RPMI8226 (cell line): Measurements from ENCODE around the gene FZD8.
"Not testable (repeated sequence)": the region's sequence is repeated elsewhere in the genome, so short reads cannot be mapped to it uniquely, and the experiment has no call there.

ENCODE experiments used
- DNase-seq: peaks from one replicate; pipeline ENCODE4 v3.0.0-alpha.2; 2015

FZD8 gene, protein sequence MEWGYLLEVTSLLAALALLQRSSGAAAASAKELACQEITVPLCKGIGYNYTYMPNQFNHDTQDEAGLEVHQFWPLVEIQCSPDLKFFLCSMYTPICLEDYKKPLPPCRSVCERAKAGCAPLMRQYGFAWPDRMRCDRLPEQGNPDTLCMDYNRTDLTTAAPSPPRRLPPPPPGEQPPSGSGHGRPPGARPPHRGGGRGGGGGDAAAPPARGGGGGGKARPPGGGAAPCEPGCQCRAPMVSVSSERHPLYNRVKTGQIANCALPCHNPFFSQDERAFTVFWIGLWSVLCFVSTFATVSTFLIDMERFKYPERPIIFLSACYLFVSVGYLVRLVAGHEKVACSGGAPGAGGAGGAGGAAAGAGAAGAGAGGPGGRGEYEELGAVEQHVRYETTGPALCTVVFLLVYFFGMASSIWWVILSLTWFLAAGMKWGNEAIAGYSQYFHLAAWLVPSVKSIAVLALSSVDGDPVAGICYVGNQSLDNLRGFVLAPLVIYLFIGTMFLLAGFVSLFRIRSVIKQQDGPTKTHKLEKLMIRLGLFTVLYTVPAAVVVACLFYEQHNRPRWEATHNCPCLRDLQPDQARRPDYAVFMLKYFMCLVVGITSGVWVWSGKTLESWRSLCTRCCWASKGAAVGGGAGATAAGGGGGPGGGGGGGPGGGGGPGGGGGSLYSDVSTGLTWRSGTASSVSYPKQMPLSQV

DNA sequence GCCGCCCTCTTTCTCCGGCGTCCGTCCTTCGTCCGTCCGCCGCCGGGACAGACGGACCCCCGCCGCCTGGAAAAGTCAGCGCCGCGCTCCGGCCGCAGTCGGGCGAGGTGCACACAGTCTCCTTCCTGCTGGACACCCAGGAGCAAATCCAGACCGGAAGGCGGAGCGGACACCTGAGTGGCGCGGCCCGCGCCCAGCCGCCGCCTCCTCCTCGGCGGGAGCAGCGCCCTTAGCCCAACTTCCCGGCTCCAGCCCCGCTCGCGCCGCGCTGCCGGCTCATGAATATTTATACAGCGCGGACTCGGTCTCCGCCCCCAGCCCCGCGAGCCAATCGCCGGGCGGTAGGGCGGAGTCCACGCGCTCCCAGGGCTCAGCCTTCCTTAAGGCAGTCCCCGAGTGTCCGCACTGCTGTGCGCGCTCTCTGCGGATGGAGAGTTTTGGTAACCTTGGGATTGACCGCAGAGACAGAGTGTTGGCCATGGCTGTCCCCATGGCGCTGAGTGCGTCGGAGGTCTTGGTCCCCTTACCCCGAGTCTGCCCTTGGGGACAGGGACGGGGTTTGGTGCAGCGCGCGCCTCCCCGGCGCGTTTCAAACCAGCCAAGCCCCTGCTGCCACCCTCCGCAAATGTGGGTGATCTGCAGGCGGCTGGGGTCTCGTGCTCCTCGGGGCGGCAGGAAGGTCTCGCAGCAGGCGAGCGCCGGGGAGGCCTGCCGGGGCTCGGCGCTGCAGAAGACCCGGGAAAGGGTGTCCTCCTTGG lies at the start of gene FZD8:
Gene FZD8, minus strand, starts transcription at position 262 of the 758 bp plus-strand sequence. CDS start 867 bp downstream, outside the sequence.
- DNase-seq = peak; percentile 85

DNA sequence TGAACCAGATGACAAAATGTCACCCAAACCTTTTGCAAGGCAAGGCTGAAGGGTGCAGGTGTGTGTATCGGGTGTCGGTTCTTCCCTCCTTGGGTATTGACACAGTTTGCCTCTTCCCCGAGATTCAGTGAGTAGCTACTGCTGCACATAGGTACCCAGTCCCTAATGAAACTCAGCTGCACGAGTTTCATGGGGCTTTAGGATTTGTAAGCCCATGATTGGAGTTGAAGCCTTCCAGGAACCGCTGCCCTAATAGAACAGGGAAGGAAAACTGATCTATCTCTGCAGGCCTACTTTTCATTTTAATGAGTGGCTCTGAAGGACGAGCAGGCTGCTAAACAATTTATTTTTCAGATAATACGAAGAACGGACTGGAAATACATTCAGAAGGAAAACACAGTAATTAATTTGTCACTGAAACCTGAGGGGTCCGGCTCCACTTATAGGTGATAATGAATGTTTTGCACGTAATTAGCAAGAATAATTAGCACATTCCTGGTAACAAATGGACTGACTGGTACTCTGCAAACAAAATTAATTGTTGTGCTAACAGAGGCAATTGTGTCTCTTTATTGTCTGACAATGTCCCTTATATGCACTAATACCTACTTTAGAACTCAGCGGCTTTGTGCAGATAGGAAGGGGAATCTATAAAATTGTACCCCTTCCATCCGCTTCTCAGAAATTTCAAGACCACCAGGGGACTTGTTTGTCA lies 49.6 kb upstream of the FZD8 start:
- no peak for DNase-seq

DNA sequence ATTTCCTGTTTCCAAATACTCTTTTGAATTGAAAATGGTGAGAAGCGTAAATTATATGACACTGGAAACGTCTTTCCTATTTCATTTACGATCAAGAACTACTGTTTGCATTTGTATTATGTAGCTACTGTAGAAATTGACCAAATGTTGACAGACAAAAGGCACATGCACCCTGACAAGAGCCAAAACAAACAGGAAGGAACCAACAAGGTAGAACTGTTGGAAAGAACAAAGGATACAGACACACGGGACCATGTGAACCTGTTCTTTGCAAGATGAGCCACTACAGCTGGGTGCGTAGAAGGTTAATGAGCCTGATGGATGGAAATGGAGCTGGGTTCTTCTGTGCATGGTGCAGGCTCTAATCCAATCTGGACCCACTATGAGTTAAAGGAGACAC lies 48.4 kb upstream of the FZD8 start:
- DNase-seq = no peak

DNA sequence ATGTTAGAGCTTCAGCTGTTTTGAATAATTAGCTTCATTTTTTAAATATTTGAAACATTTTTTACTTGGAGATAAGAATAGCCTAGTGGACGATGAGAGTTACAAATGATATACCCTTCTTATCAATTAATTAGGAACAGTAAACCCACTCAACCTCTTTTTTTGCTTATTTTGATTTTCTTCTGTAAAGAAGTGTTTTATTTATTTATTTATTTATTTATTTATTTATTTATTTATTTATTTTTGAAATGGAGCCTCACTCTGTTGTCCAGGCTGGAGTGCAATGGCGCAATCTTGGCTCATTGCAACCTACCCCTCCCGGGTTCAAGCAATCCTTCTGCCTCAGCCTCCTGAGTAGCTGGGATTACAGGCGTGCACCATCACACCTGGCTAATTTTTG lies 43.8 kb upstream of the FZD8 start:
- DNase-seq = not testable (repeated sequence)

DNA sequence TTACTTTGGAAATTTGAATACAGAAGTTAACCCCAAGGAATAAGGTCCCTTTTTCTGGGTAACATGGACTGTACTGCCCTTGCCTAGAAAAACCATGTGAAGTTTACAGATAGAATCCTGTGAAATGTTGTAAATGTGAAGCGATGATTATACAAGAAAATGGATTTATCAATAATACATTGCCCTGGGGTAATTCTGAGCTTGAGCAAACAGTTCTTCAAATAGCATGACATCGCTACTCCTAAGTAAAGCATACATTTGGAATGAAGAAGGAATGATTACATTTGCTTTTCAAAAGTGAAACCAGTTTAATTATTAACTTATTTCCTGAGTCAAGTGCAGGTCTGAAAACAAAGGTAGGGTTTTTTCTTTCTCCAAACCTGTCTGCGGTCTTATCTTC lies 43.3 kb upstream of the FZD8 start:
- DNase-seq = no peak

DNA sequence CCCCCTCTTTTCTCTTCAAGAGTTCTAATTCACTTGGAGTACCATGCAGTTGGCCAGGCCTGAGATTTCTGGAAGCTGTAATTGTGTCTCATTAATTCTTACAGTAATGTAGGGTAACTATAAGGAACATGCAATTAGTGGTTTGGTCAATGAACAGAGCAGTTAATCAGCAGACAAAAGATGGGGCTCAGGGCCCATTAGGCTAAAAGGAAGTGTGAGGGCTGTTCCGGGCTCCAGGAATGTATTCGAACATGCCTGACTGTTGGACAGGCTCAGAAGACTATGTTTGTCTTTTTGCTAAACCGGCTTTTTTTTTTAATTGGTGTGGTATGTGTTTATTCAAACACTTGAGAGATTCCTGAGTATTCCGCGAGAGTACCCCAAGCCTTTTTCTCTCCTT lies 42.5 kb upstream of the FZD8 start:
- DNase-seq = no peak

DNA sequence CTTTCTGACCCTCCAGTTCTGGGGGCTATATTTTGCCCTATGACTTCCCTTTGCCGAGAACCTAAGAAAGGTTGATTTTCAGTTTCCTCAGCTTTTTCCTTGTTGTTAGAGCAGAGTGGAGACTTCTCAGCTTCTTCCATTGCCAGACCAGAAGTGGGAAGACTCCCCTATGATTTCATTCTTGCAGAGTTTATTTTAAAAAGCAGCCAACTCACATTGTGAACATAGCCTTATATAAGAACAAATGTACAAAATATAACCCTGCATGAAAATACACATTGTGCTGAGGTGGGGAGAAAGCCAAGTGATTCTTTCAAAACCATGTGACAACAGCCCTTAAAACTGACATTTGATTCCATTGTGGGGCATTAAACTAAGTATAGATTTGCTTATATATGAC lies 33.8 kb upstream of the FZD8 start:
- no peak for DNase-seq

DNA sequence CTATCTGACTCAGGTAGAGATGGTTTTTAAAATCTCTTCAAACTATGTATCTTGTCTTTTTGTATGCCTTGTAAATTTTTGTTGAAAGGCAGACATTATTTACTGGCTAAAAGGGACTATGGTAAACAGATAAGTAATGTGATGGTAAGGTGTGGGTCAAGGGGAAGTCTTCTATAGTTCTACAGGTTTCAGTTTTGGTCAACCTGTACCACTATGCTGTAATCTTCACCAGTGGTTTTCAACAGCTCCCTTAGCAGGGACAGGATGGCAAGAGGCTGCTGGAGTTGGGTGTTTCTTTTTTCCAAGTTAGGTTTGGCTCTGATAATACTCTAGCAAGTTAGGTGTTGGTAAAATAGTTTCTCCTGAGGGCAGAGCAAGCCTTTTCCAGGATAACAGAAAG lies 32.7 kb upstream of the FZD8 start:
- DNase-seq = no peak

DNA sequence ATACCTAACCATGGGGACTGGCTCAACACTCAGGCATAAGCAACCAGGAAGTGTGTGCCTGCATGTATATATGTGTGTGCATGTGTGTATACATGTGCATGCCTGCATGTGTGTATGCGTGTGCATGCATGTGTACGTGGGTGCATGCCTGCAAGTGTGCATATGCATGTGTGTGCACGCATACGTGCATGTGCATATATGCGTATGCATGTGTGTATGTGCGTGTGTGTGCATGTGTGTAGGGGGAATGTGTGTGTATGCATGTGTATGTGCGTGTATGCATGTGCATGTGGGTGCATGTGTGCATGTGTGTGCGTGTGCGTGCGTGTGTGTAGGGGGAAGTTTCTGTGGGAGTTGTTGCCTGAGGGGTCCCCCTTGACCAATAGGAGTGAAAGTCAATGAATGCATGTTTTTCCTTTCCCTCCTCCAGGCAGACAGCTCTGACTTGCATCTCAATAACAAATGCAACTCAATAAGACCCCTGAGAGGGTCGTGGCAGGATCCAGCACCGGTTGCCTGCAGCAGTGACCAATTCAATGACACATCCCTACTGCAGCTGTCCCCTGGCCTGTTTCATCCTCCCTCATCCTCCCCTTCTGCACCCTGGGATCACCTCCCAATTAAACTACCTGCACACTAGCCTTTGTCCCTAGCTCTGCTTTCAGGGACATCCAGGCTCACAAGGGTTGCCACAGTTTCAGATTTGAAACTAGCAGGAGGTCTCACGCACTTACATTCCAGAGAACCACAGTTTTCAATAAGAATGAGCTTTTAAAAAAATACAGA lies 27.0 kb upstream of the FZD8 start:
- no peak for DNase-seq

DNA sequence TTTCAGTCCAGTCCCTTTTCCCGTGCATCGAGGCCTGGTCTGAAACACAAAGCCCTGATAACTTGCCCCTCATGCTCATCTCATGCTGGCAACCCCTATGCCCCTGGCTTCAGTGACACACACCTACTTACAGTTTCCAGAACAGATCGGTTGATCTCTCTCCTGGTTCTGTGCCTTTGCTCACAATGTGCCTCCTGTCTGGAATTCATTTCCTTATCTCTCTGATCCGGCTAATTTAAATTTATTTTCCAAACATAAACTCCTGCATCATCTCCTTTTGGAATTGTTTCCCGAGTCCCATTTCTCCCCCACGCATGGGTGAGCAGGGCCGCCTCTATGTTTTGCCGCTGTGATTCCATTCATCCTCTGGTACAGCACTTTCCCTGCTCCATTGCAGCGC lies 25.9 kb upstream of the FZD8 start:
- no peak for DNase-seq

DNA sequence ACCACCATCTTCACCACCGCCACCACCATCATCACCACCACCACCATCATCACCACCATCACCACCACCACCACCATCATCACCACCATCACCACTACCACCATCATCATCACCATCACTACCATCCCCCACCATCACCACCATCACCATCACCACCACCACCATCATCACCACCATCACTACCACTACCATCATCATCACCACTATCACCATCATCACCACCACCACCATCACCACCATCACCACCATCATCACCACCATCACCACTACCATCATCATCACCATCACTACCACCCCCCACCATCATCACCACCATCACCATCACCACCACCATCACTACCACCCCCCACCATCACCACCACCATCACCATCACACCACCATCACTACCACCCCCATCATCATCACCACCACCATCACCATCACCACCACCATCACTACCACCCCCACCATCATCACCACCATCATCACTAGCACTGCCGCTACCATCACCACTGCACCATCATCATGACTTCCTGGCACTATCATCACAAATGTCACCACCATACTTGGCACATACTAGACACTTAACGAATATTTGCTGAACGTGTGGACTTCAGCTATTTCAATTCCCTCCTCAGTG lies 25.3 kb upstream of the FZD8 start:
- no peak for DNase-seq

DNA sequence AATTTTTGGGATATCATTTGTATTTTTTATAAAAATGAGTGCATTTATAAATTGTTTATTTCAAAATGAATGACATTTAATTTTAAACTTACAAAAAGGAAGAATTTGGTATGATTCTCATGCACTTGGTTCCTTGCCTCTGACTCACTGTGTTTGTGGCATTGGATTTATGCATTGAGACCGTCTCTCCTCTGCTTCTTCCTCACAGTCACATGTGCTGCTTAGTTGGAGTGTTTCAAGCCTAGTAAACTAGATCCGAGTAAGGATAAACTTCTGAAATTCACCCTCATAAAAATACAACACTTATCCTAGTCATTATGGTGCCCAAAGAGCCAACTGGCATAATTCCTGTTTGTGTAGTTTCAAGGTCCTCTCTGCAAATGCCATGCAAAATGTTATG lies 19.1 kb upstream of the FZD8 start:
- no peak for DNase-seq

DNA sequence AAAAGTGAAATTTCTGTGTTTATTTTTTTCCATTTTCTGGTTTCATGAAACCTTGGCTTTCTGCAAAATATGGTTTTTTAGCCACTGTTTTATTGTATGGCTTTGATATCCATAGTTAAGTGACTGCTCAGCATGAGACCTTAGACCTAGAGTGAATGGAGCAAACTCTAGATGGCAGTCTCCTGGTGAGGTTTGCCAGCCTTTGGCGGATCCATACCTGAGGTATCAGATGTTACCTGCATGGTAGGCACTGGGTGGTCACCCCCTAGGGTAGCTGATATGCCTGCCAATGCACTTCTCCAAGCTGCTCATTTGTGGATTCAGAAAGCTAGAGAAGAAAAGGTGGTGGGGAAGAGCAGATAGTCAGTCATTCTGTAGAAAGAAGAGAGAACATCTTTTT lies 17.4 kb upstream of the FZD8 start:
- DNase-seq = no peak

DNA sequence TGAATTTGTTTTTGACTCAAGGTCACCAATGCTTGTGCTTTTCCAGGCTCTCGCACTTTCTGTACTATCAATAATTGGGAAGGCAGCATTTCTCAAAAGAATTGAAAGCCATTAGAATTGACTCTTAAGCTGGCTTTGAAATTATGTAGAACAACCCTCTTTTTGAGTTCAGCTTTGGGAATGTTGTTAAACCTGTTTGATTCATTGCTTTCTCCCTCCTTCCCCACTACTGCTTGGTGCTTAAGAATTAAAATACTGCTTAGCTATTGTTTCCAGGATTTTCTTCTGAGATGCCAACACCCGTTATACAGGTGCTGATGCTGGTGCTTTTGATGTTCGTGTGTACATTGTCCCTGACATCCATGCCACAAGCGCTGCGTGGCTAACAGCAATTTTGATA lies 15.5 kb upstream of the FZD8 start:
- DNase-seq = no peak

DNA sequence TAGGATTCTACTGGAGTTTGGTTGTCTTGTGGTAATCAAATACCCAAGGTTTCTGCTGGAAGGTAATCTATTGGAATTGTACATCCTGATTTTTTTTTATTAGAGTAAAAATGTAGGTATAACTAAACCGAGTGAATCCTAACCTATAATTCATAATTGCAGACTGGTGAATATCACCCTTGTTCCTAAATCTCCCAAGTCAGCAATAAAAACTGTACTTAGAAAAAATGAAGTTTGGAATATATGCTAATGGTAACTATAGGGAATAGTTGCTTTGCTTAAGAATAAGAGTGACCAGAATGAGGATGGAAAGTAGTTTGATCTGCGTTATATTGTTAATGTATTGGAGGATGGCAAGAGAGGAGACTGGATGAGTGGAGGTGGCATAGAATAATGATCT lies 10.7 kb upstream of the FZD8 start:
- no peak for DNase-seq

DNA sequence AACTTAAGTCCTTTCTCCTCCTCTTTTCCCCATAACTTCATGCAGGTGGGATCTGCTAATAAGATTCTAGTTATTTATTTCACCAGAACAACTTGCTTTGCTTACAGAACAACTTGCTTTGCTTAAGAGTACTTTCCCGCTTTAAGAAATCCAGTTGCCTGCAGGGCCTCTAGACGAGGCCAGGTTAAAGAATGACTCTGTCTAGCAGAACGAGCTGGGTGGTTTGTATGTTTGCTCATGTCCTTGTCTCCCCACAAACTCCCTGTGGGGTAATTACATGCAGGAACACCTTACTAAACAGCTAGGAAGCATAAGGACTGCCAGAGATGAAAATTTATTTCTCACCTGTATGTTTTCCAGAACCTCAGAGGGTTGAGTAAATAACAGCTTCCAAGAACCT lies 8.8 kb upstream of the FZD8 start:
- no peak for DNase-seq

DNA sequence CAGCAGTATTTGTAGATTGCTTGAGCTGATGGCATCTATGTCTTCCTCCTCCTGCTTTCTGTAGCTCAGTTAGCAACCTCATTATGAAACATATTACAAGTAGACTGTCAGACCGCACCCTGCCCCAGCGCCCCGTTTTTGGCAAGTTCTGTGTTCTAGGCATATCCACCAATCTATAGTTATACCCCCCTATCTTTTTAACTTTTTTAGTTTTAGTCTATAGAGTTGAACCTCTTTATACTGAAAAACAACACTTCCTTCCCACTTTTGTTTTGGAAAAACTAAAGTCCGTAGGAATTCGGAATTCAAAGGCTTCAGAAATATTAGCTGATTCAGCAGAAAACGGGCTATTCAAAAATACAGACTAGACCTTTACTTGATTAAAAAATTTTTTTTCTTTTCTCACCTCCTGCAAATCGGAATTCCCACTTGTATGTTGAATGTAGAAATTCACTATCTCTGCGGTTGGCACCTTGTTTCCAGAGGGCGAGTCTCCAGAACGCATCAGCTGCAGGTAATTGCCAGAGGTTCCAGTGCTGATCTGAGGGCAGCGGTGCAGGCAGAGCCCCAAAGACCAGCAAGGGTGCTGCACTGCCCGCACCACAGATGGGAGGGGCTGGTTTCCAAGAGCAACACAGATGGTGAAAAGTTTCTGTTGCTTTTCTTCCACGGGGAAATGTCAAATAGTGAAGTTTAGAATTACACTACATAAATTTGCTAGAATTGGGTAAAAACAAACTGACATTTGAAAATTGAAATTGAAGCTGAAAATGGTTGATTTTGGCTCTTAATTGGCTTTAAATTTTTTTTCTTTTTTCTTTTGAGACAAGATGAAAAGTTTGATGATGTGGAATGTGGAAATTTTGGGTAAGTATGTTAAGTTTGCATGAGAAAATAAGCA lies 2.2 kb upstream of the FZD8 start:
- peak; percentile 28 for DNase-seq

DNA sequence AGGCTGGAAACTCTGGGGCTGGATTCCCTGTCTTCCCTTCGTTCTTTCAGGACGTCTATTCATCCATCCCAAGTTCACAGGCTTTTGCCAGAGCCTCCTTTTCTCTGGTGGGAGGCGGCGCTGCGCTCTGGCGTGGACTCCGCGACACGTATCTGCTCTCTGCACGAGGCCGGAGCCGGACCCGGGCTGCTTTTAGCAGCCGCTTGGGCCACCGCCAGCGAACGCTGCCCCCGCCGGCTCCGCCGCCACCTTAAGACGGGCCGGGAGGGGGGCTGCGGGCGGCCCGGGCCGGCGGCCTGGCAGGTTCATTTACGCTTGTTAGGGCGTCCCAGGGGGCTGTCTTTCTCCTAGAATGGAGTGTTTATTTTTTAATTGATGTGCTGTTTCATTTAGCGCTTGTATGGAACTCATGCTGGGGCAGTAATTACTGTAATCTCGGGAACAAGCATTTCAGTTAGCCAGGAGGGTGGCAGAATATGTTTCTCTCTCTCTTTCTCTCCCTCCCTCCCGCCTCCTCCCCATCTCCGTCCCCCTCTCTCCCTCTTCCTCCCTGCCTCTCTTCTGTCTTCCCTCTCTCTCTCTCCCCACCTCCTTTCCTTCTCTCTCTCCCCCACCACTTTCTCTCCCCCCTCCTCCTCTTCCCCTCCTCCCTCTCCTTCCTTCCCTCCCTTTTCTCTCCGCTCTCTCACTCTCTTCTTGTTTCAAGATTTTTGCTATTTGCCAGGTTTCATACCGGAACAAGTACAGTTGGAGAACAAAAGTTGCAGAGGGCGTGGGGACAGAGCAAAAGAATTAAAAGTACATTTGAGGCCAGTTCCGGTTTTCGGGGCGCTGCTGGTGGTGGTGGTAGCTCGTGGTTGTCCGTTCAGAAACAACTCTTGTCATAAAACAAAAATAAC lies 1.3 kb upstream of the FZD8 start:
- DNase-seq = peak; percentile 60

DNA sequence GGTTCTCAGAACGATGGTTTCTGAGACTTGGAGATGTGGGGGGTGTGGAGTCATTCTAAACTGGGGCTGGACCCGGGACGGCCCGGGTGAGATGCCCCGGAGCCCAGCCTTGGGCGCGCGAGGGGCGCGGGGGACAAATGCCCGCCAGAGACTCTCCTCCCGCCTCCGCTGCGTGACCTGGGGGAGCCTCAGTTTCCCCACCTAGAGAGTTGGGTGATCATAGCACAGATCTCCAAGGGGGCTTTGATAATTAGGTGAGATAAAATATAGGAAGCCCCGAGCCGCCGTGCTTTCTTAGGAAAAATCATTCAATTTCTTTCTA lies 658 bp upstream of the FZD8 start:
- DNase-seq = no peak

DNA sequence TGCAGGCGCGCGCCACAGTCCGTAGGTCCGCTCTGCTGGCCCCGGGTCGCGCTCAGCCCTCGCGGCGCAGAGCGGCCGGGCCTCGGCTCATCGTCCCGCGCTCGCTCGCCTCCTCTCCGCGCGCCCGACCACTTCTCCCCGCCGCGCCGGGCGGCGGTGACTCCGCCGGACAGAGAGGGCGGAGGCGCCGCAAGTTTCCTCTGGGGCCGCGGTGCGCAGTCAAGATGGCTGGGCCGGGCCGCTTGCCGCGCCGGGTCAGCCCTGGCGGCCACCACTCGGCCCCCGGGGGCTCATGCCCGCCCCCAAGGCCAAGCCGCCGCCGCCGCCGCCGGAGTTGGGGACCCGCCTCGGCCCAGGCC lies 441 bp downstream of the FZD8 start:
- DNase-seq = peak; percentile 21
